ENCODE data around the gene PLEKHH2. TPM values are rescaled to one million over a fixed set of nuclear protein-coding genes. Genes with fewer than 3 reads are reported as not detected.

PLEKHH2 gene
- total and polyA plus RNA-seq, 4 donors: 2.5 to 311 (median 18.3) TPM

GRCh38 chr2:43707255-43708015 lies 70.4 kb downstream of the PLEKHH2 start:
- 58 to 68% methylated on average over 7 of the region's 7 CpGs for WGBS, 2 donors

GRCh38 chr2:43708178-43708577 lies 71.1 kb downstream of the PLEKHH2 start:
- H3K4me3 ChIP-seq: no peak overlapping the region
- ATAC-seq (ENCODE audit: insufficient read depth, low FRiP score) (no peak), DNase-seq (peak; percentile 37 to 64 (median 61))
- WGBS, 2 donors: 80 to 83% methylated on average over 6 of the region's 6 CpGs
- no peaks in the 10 kb centered on the region for H3K27me3 ChIP-seq (ENCODE audit: control insufficient read depth in 3 of 3, insufficient read depth in 3 of 3, low read length in 2 of 3)
- H3K9me3 ChIP-seq (ENCODE audit: control insufficient read depth in 4 of 4, insufficient read depth in 3 of 4, low read length in 3 of 4): peaks cover 0 to 2% (median 0%) of the 10 kb centered on the region in 4 donors
- H3K27ac ChIP-seq (ENCODE audit: low read depth in 1 of 2, low read length in 1 of 2): no peak overlapping the region
- peaks cover 0 to 53% (median 13%) of the 10 kb centered on the region in 4 donors for H3K36me3 ChIP-seq (ENCODE audit: control insufficient read depth in 4 of 4, insufficient read depth in 4 of 4, low read length in 4 of 4)
- H3K9ac ChIP-seq (ENCODE audit: insufficient read depth in 1 of 2, low read length in 2 of 2): no peak overlapping the region
- TF ChIP-seq, protein P1, sequence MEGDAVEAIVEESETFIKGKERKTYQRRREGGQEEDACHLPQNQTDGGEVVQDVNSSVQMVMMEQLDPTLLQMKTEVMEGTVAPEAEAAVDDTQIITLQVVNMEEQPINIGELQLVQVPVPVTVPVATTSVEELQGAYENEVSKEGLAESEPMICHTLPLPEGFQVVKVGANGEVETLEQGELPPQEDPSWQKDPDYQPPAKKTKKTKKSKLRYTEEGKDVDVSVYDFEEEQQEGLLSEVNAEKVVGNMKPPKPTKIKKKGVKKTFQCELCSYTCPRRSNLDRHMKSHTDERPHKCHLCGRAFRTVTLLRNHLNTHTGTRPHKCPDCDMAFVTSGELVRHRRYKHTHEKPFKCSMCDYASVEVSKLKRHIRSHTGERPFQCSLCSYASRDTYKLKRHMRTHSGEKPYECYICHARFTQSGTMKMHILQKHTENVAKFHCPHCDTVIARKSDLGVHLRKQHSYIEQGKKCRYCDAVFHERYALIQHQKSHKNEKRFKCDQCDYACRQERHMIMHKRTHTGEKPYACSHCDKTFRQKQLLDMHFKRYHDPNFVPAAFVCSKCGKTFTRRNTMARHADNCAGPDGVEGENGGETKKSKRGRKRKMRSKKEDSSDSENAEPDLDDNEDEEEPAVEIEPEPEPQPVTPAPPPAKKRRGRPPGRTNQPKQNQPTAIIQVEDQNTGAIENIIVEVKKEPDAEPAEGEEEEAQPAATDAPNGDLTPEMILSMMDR (IDR thresholded peaks at IDR 0.05; ENCODE audit: control extremely low read depth, extremely low read depth): no peak
- peaks cover 0 to 22% (median 8%) of the 10 kb centered on the region in 5 donors for H3K4me1 ChIP-seq (ENCODE audit: control insufficient read depth in 5 of 5, insufficient read depth in 5 of 5, low read length in 5 of 5)

More at GRCh38 chr2:43707255-43708015, 70.4 kb downstream of the PLEKHH2 start:
- Histone ChIP-seq H3K9me3 (ENCODE audit: control insufficient read depth in 4 of 4, insufficient read depth in 3 of 4, low read length in 3 of 4) (peaks cover 0 to 2% (median 0%) of the 10 kb centered on the region in 4 donors), H3K4me3 (no peak overlapping the region), H3K4me1 (ENCODE audit: control insufficient read depth in 5 of 5, insufficient read depth in 5 of 5, low read length in 5 of 5) (peaks cover 0 to 22% (median 8%) of the 10 kb centered on the region in 5 donors), H3K27me3 (ENCODE audit: control insufficient read depth in 3 of 3, insufficient read depth in 3 of 3, low read length in 2 of 3) (no peaks in the 10 kb centered on the region), H3K36me3 (ENCODE audit: control insufficient read depth in 4 of 4, insufficient read depth in 4 of 4, low read length in 4 of 4) (peaks cover 0 to 56% (median 13%) of the 10 kb centered on the region in 4 donors), H3K9ac (ENCODE audit: insufficient read depth in 1 of 2, low read length in 2 of 2) (no peak overlapping the region), H3K27ac (ENCODE audit: low read depth in 1 of 2, low read length in 1 of 2) (no peak overlapping the region)
- peak; percentile 27 to 78 (median 68) for DNase-seq
- no peak for ATAC-seq (ENCODE audit: insufficient read depth, low FRiP score)
- TF ChIP-seq, protein P1 (IDR thresholded peaks at IDR 0.05; ENCODE audit: control extremely low read depth, extremely low read depth): no peak

DNA sequence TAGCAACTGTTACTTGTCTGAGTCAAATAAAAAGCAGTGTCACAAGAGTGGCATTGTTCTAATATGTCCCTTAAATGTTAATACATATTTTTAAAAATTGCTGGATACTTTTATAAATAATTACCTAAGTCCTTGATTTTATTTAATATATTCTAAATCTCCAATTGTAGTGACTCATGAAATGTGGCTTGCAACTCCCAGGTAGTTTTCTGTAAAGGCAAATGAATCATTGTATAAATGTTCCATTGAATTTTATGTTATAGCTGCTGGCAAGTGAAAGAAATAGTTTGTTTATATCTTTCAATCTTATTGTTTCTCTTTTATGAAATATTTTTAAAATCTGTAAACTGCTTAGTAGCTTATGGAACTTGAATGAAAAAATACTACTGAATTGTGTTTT lies 71.8 kb downstream of the PLEKHH2 start:
- Histone ChIP-seq H3K27ac (ENCODE audit: low read depth in 1 of 2, low read length in 1 of 2) (no peak overlapping the region), H3K27me3 (ENCODE audit: control insufficient read depth in 3 of 3, insufficient read depth in 3 of 3, low read length in 2 of 3) (no peaks in the 10 kb centered on the region), H3K9ac (ENCODE audit: insufficient read depth in 1 of 2, low read length in 2 of 2) (no peak overlapping the region), H3K9me3 (ENCODE audit: control insufficient read depth in 4 of 4, insufficient read depth in 3 of 4, low read length in 3 of 4) (peaks cover 0 to 2% (median 0%) of the 10 kb centered on the region in 4 donors), H3K36me3 (ENCODE audit: control insufficient read depth in 4 of 4, insufficient read depth in 4 of 4, low read length in 4 of 4) (peaks cover 0 to 49% (median 14%) of the 10 kb centered on the region in 4 donors), H3K4me1 (ENCODE audit: control insufficient read depth in 5 of 5, insufficient read depth in 5 of 5, low read length in 5 of 5) (peaks cover 0 to 22% (median 8%) of the 10 kb centered on the region in 5 donors), H3K4me3 (no peak overlapping the region)
- DNase-seq (no peak), ATAC-seq (ENCODE audit: insufficient read depth, low FRiP score) (no peak)
- TF ChIP-seq, protein P1 (IDR thresholded peaks at IDR 0.05; ENCODE audit: control extremely low read depth, extremely low read depth): no peak

Data from lung (tissue), 12 donors.